K562 (cell line): ENCODE data around the gene PIF1. TPM values are rescaled to one million over a fixed set of nuclear protein-coding genes. Genes with fewer than 3 reads are reported as not detected.

Experiments
- AFF1 ChIP-seq, 2 experiments: fragments of 450-650 bp; IDR thresholded peaks; 2 replicates each; pipeline ENCODE4 v1.6.1; 2018; ENCODE audit warnings: mild to moderate bottlenecking in 2 of 2, low read depth in 1 of 2; ENCODE audit not compliant: partially characterized antibody in 2 of 2
- ARHGAP35 ChIP-seq: fragments of 450-650 bp; IDR thresholded peaks from 2 replicates; pipeline ENCODE4 v1.6.1; 2018; ENCODE audit not compliant: partially characterized antibody
- CREBBP ChIP-seq: IDR thresholded peaks from one replicate; pipeline ENCODE4 v1.6.1; 2012; ENCODE audit warnings: low read depth, mild to moderate bottlenecking, control low read depth, inconsistent platforms, low read length
- HDAC1 ChIP-seq, 2 experiments: fragments of 450-650 bp; IDR thresholded peaks; 2 replicates each; pipeline ENCODE4 v1.6.1; 2016 to 2017; ENCODE audit warnings: inconsistent platforms in 1 of 2, mild to moderate bottlenecking in 1 of 2, moderate library complexity in 1 of 2
- KAT8 ChIP-seq: fragments of 450-650 bp; IDR thresholded peaks from 2 replicates; pipeline ENCODE4 v1.6.1; 2016; ENCODE audit warnings: low read depth, mild to moderate bottlenecking
- SRSF7 ChIP-seq: fragments of 200-400 bp; formaldehyde crosslinking; optimal IDR thresholded peaks from 2 replicates; pipeline ENCODE3; 2017; ENCODE audit warnings: mild to moderate bottlenecking, low read depth, low read length
- STAT6 ChIP-seq: sonication (generic); formaldehyde crosslinking; IDR thresholded peaks from 2 replicates; pipeline ENCODE4 v1.8.1; 2023; ENCODE audit warnings: mild to moderate bottlenecking, missing genetic modification reagents
- TARDBP ChIP-seq: fragments of 450-650 bp; IDR thresholded peaks from 2 replicates; pipeline ENCODE4 v1.6.1; 2016
- TCF7 ChIP-seq: sonication (generic); IDR thresholded peaks from 2 replicates; pipeline ENCODE4 v1.6.1; 2016; ENCODE audit warnings: antibody characterized with exemption, borderline replicate concordance
- UBTF ChIP-seq, 2 experiments: IDR thresholded peaks; 2 replicates each; pipeline ENCODE4 v1.6.1; 2012; ENCODE audit warnings: improper control_type of control experiment in 2 of 2, low read depth in 2 of 2, low read length in 2 of 2, borderline replicate concordance in 1 of 2
- ZFP1 ChIP-seq: fragments of 450-650 bp; formaldehyde crosslinking; IDR thresholded peaks from 2 replicates; pipeline ENCODE4 v1.4.0; 2020; ENCODE audit warnings: mild to moderate bottlenecking, mixed read lengths
- ZNF165 ChIP-seq: fragments of 250-450 bp; sonication (Bioruptor Pico); IDR thresholded peaks from 2 replicates; pipeline ENCODE4 v1.4.0; 2020; ENCODE audit warnings: borderline replicate concordance
- ZNF592 ChIP-seq: fragments of 450-650 bp; IDR thresholded peaks from 2 replicates; pipeline ENCODE4 v1.6.1; 2017; ENCODE audit warnings: antibody characterized with exemption, mild to moderate bottlenecking
- polyA plus RNA-seq, 8 experiments: library from polyadenylated mRNA; depleted of rRNA in 4 of 8; stranded (reverse) in 5 of 8; unstranded in 3 of 8; fragments of >200 nt; fragmentation: Nextera tagmentation in 2 of 8; fragmentation: Illumina TruSeq in 1 of 8; extraction: Ambion mirVana in 2 of 8; extraction: Trizol in 1 of 8; gene quantifications; 2 replicates each; pipeline versions ENCODE4 v1.2.1 to v1.2.3, GENCODE V29; 2011 to 2014; ENCODE audit warnings: inconsistent platforms in 1 of 8, missing spikeins in 1 of 8
- total RNA-seq, 7 experiments: library from RNA; depleted of rRNA in 6 of 7; stranded (reverse); fragments of >200 nt in 6 of 7; fragmentation: Illumina TruSeq in 2 of 7; extraction: Trizol in 2 of 7; gene quantifications; 2 replicates each; pipeline versions ENCODE4 v1.2.1 to v1.2.3, GENCODE V29; 2011 to 2021; ENCODE audit warnings: low replicate concordance in 1 of 7

The PIF1 gene
- total and polyA plus RNA-seq, 9 of the 15 experiments (the other 6 are each of a cell fraction or from before 2014, with no cell fraction given), result 1.1 to 37.9 (median 11.5) TPM

- TF ChIP-seq SRSF7 (no peak), TARDBP (no peak), ZNF592 (no peak), ARHGAP35 (peak; percentile 42), TCF7 (no peak), ZNF165 (no peak), ZFP1 (CRISPR knock-in tag) (no peak), AFF1 (IDR thresholded peaks at IDR 0.05; ENCODE audit: low read depth in 1 of 2, partially characterized antibody in 2 of 2) (peak; percentile 35 to 58), HDAC1 (IDR thresholded peaks at IDR 0.05) (peak in 1 of 2 experiments; percentile 74; a peak in 2 of 4 replicates), UBTF (IDR thresholded peaks at IDR 0.05; ENCODE audit: borderline replicate concordance in 1 of 2, low read depth in 2 of 2, low read length in 2 of 2) (no peak), CREBBP (no peak), STAT6 (no peak), KAT8 (no peak)
These were observed 16.9 kb upstream of the PIF1 start (continued) for GRCh38 chr15:64842096-64842939.
